ENCODE measurements around the gene PRXL2C. TPM values are rescaled to one million over a fixed set of nuclear protein-coding genes. Genes with fewer than 3 reads are reported as not detected.

PRXL2C gene
- total and polyA plus RNA-seq, 10 of the 15 experiments (the other 5 are each of a cell fraction or from before 2014, with no cell fraction given), result 4.0 to 16.0 (median 7.4) TPM

DNA sequence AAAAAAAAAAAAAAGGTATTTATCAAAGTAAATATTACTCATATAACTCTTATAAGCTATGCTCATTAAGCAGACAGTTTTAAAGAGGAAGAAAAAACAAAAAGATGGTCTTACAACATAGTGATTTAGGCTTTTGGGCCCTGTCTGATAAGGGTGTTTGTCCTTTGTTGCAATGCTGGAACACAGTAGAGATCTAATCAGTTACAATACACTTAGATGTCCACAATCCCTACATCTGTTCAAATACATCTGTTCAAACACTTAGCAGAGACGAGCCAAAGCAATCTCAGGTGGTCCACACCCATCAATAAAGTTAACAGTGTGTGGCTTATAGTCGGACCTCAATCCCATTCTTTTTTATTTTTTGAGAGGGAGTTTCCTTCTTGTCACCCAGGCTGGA, 11.0 kb downstream of the PRXL2C start (continued):
- TF ChIP-seq, protein P1, sequence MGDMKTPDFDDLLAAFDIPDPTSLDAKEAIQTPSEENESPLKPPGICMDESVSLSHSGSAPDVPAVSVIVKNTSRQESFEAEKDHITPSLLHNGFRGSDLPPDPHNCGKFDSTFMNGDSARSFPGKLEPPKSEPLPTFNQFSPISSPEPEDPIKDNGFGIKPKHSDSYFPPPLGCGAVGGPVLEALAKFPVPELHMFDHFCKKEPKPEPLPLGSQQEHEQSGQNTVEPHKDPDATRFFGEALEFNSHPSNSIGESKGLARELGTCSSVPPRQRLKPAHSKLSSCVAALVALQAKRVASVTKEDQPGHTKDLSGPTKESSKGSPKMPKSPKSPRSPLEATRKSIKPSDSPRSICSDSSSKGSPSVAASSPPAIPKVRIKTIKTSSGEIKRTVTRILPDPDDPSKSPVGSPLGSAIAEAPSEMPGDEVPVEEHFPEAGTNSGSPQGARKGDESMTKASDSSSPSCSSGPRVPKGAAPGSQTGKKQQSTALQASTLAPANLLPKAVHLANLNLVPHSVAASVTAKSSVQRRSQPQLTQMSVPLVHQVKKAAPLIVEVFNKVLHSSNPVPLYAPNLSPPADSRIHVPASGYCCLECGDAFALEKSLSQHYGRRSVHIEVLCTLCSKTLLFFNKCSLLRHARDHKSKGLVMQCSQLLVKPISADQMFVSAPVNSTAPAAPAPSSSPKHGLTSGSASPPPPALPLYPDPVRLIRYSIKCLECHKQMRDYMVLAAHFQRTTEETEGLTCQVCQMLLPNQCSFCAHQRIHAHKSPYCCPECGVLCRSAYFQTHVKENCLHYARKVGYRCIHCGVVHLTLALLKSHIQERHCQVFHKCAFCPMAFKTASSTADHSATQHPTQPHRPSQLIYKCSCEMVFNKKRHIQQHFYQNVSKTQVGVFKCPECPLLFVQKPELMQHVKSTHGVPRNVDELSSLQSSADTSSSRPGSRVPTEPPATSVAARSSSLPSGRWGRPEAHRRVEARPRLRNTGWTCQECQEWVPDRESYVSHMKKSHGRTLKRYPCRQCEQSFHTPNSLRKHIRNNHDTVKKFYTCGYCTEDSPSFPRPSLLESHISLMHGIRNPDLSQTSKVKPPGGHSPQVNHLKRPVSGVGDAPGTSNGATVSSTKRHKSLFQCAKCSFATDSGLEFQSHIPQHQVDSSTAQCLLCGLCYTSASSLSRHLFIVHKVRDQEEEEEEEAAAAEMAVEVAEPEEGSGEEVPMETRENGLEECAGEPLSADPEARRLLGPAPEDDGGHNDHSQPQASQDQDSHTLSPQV (IDR thresholded peaks at IDR 0.05), result no peak

DNA sequence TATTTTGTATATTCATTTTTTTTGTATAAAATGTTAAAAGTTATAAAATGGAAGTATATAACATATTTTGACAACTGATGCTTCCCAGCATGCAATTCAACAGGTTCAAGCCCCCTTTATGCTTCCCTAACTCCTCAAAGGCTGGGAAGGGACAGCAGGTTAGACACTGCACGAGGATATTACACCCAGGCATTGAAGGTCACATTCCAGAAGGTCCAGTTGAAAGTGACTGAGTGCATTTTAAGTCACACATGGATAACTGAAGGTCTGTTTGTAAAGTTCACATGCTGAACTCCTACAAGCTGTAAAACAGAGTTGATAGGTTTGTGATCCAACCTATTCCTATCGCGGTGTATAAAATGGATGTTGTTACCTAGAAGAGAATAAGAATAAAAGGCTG, 13.6 kb downstream of the PRXL2C start:
- intact Hi-C loops (cut with micrococcal nuclease; ENCODE audit: unreplicated experiment), result no loop called here

More for the DNA sequence above, 13.6 kb downstream of the PRXL2C start:
- Histone ChIP-seq H3K36me3 (ENCODE audit: control insufficient read depth in 2 of 2, insufficient read depth in 2 of 2, low read length in 1 of 2) (no peaks in the 10 kb centered on the region), H2AFZ (ENCODE audit: control insufficient read depth, low read depth, low read length) (no peak overlapping the region), H3K27ac (ENCODE audit: control insufficient read depth, insufficient read depth) (no peak overlapping the region), H4K20me1 (ENCODE audit: control insufficient read depth, insufficient read depth) (no peaks in the 10 kb centered on the region), H3K4me2 (ENCODE audit: control insufficient read depth, insufficient read depth) (no peak overlapping the region), H3K9ac (ENCODE audit: control insufficient read depth, insufficient read depth, low read length) (no peak overlapping the region), H3K4me1 (ENCODE audit: control insufficient read depth, insufficient read depth, low read length) (no peaks in the 10 kb centered on the region), H3K79me2 (ENCODE audit: control insufficient read depth, insufficient read depth, low read length) (no peaks in the 10 kb centered on the region), H3K27me3 (replicated peaks in 1 of 2; ENCODE audit: control insufficient read depth in 2 of 2, insufficient read depth in 2 of 2, low read length in 1 of 2) (no peaks in the 10 kb centered on the region), H3K4me3 (no peak overlapping the region), H3K9me3 (replicated peaks; ENCODE audit: control insufficient read depth, insufficient read depth, low read length) (no peaks in the 10 kb centered on the region)
- FAIRE-seq (no peak), ATAC-seq (no peak), DNase-seq (ENCODE audit: low read depth, low spot score) (no peak)
- in situ Hi-C loops (cut with MboI), result no loop called here
- ChIA-PET SMC1A (ENCODE audit: uncharacterized antibody, unreplicated experiment) (interaction anchor here (1.3 to 1.4 kb wide), 2 partner anchors 13 to 198 kb away, joined by 3 read pairs; partner anchors contain the start of gene PRXL2C), CTCF (interaction anchor here (1.0 kb wide), 1 partner anchor 314 kb away, joined by 3 read pairs; no protein-coding TSS in a partner anchor), POLR2A (no interaction called here), RAD21 (ENCODE audit: unreplicated experiment) (interaction anchor here (1.0 kb wide), 1 partner anchor 10 kb away, joined by 3 read pairs; no protein-coding TSS in a partner anchor)
- TF ChIP-seq MEF2A (IDR thresholded peaks at IDR 0.05; ENCODE audit: insufficient read depth, low read depth, low read length) (no peak), FOS (IDR thresholded peaks at IDR 0.05; ENCODE audit: borderline replicate concordance, extremely low read depth, insufficient read length) (no peak), TCF12 (IDR thresholded peaks at IDR 0.05; ENCODE audit: low read depth, low read length) (no peak), SP1 (IDR thresholded peaks at IDR 0.05; ENCODE audit: low read depth, low read length) (no peak), ETV6 (conservative IDR thresholded peaks at IDR 0.05 in 1 of 2, IDR thresholded peaks at IDR 0.05 in 1 of 2; ENCODE audit: borderline replicate concordance in 1 of 2, low read depth in 1 of 2) (no peak), RELA (IDR thresholded peaks at IDR 0.05; ENCODE audit: borderline replicate concordance, partially characterized antibody) (no peak), CREB1 (IDR thresholded peaks at IDR 0.05; ENCODE audit: low read depth) (no peak), IKZF2 (IDR thresholded peaks at IDR 0.05) (no peak), EZH2 (IDR thresholded peaks at IDR 0.05; ENCODE audit: borderline replicate concordance, control insufficient read depth, low read depth, low read length) (no peak), EED (IDR thresholded peaks at IDR 0.05; ENCODE audit: low read depth) (no peak)
- BruUV-seq (replicated peaks), result no TSS peak
- 64% methylated on average over 3 of the region's 3 CpGs for WGBS (ENCODE audit: insufficient coverage, insufficient replicate concordance, low lambda C conversion rate, missing lambda C conversion rate)
